H1 (cell line): ENCODE results near the gene CCDC71L. TPM values are rescaled to one million over a fixed set of nuclear protein-coding genes. Genes with fewer than 3 reads are reported as not detected.

ENCODE experiments used
- CTCF ChIA-PET: fragments of 300-600 bp; sonication (Branson Sonifier 250); formaldehyde crosslinking; loops from one replicate; lab custom pipeline; 2021; ENCODE audit not compliant: partially characterized antibody; lab: Charles Lee
- POLR2A ChIA-PET: fragments of 300-600 bp; sonication (Branson Sonifier 250); formaldehyde crosslinking; loops from one replicate; lab custom pipeline; 2021; ENCODE audit warnings: inconsistent platforms; ENCODE audit not compliant: partially characterized antibody; lab: Charles Lee
- DNase-seq, 2 experiments: peaks; one replicate each; pipeline versions ENCODE4 v3.0.0 to v3.0.0-alpha.2; 2010 to 2022; ENCODE audit warnings: low spot score in 2 of 2, low read depth in 1 of 2, mixed read lengths in 1 of 2
- FAIRE-seq: peaks from 2 replicates; lab custom pipeline; 2011; peaks lifted over from hg19 to GRCh38; lab: Jason Lieb, UNC
- H2AFZ ChIP-seq: 2 replicates; pipeline ENCODE4 v1.8.1; 2012; ENCODE audit warnings: low read length, inconsistent platforms
- H2AK5ac ChIP-seq: 2 replicates; pipeline ENCODE4 v1.6.1; 2013; ENCODE audit warnings: low read depth, low read length
- H2BK120ac ChIP-seq: replicated peaks from 2 replicates; pipeline ENCODE3; 2013; ENCODE audit warnings: low read depth, low read length, inconsistent platforms
- H2BK12ac ChIP-seq: 2 replicates; pipeline ENCODE4 v1.6.1; 2013; ENCODE audit warnings: low read depth, low read length
- H2BK15ac ChIP-seq: 2 replicates; pipeline ENCODE4 v1.6.1; 2013; ENCODE audit warnings: low read length
- H2BK20ac ChIP-seq: 2 replicates; pipeline ENCODE4 v1.6.1; 2013; ENCODE audit warnings: low read length
- H2BK5ac ChIP-seq: 2 replicates; pipeline ENCODE4 v1.6.1; 2013; ENCODE audit warnings: low read depth, low read length
- H3K14ac ChIP-seq: 2 replicates; pipeline ENCODE4 v1.6.1; 2013; ENCODE audit warnings: inconsistent platforms; ENCODE audit not compliant: insufficient read length
- H3K18ac ChIP-seq: 2 replicates; pipeline ENCODE4 v1.6.1; 2013; ENCODE audit warnings: low read length; ENCODE audit errors: extremely low read depth
- H3K23ac ChIP-seq: 2 replicates; pipeline ENCODE4 v1.6.1; 2013; ENCODE audit warnings: inconsistent platforms; ENCODE audit not compliant: insufficient read length
- H3K23me2 ChIP-seq: 2 replicates; pipeline ENCODE4 v1.6.1; 2013; ENCODE audit warnings: low read depth, low read length
- H3K27ac ChIP-seq: 2 replicates; pipeline ENCODE4 v1.6.1; 2011; ENCODE audit warnings: low read depth, low read length, inconsistent platforms
- H3K27me3 ChIP-seq, 4 experiments: replicated peaks in 1 of 4; 1 replicate in 1 of 4; 2 replicates in 3 of 4; pipeline versions ENCODE4 v1.6.1 to v1.8.1; 2011 to 2013; ENCODE audit warnings: low read length in 3 of 4, mild to moderate bottlenecking in 3 of 4, inconsistent platforms in 2 of 4, mixed read lengths in 2 of 4, moderate library complexity in 1 of 4; ENCODE audit not compliant: control insufficient read depth in 3 of 4, insufficient read depth in 3 of 4; ENCODE audit errors: extremely low read depth in 1 of 4
- H3K36me3 ChIP-seq, 4 experiments: 2 replicates each; pipeline versions ENCODE4 v1.6.1 to v1.8.1; 2011 to 2013; ENCODE audit warnings: mild to moderate bottlenecking in 4 of 4, low read length in 3 of 4, moderate library complexity in 2 of 4, control low read depth in 1 of 4, inconsistent platforms in 1 of 4; ENCODE audit not compliant: insufficient read depth in 4 of 4, control insufficient read depth in 2 of 4
- H3K4ac ChIP-seq: replicated peaks from 2 replicates; pipeline ENCODE3; 2013; ENCODE audit warnings: low read length, low read depth, mixed read lengths, inconsistent platforms; ENCODE audit not compliant: insufficient read length
- H3K4me1 ChIP-seq, 4 experiments: replicated peaks in 1 of 4; 1 replicate in 1 of 4; 2 replicates in 3 of 4; pipeline versions ENCODE4 v1.6.1 to v1.8.1; 2011 to 2013; ENCODE audit warnings: low read length in 3 of 4, inconsistent platforms in 2 of 4, mixed read lengths in 1 of 4; ENCODE audit not compliant: insufficient read depth in 4 of 4, control insufficient read depth in 3 of 4
- H3K4me2 ChIP-seq, 2 experiments: 2 replicates each; pipeline versions ENCODE4 v1.6.1 to v1.8.1; 2011 to 2013; ENCODE audit warnings: low read depth in 2 of 2, low read length in 2 of 2, control low read depth in 1 of 2, inconsistent platforms in 1 of 2, mild to moderate bottlenecking in 1 of 2; ENCODE audit not compliant: insufficient read depth in 1 of 2
- H3K4me3 ChIP-seq, 4 experiments: fragments of 200-600, 300-600 bp in 1 of 4; sonication (generic), shearing (Covaris generic), sonication (Bioruptor Twin) in 1 of 4; 2 replicates each; pipeline versions ENCODE4 v1.5.1 to v1.8.1; 2011 to 2016; ENCODE audit warnings: low read length in 4 of 4, low read depth in 3 of 4, control low read depth in 2 of 4, inconsistent platforms in 2 of 4, mild to moderate bottlenecking in 2 of 4, mixed read lengths in 1 of 4, moderate library complexity in 1 of 4; ENCODE audit not compliant: insufficient read depth in 2 of 4; ENCODE audit errors: extremely low read depth in 1 of 4
- H3K56ac ChIP-seq: replicated peaks from 2 replicates; pipeline ENCODE3; 2013; ENCODE audit warnings: low read depth, mild to moderate bottlenecking, mixed read lengths, low read length, inconsistent platforms; ENCODE audit not compliant: insufficient read length
- H3K79me1 ChIP-seq: 2 replicates; pipeline ENCODE4 v1.6.1; 2013; ENCODE audit warnings: low read depth, low read length, control low read depth
- H3K79me2 ChIP-seq, 2 experiments: 2 replicates each; pipeline versions ENCODE4 v1.6.1 to v1.8.1; 2012 to 2013; ENCODE audit warnings: low read length in 2 of 2, mild to moderate bottlenecking in 2 of 2, inconsistent platforms in 1 of 2; ENCODE audit not compliant: insufficient read depth in 2 of 2, control insufficient read depth in 1 of 2
- H3K9ac ChIP-seq, 4 experiments: replicated peaks in 1 of 4; 1 replicate in 1 of 4; 2 replicates in 3 of 4; pipeline versions ENCODE4 v1.6.1 to v1.8.1; 2011 to 2013; ENCODE audit warnings: low read depth in 3 of 4, low read length in 3 of 4, control low read depth in 2 of 4, mild to moderate bottlenecking in 2 of 4, moderate library complexity in 2 of 4, inconsistent platforms in 1 of 4; ENCODE audit errors: extremely low read depth in 1 of 4
- H3K9me3 ChIP-seq, 2 experiments: 2 replicates each; pipeline versions ENCODE4 v1.6.1 to v1.8.1; 2012 to 2013; ENCODE audit warnings: mild to moderate bottlenecking in 2 of 2, moderate library complexity in 2 of 2, control low read depth in 1 of 2, inconsistent platforms in 1 of 2, low read depth in 1 of 2, low read length in 1 of 2, mixed read lengths in 1 of 2; ENCODE audit not compliant: insufficient read depth in 2 of 2
- H4K20me1 ChIP-seq, 2 experiments: replicated peaks in 1 of 2; 2 replicates each; pipeline versions ENCODE3 to v1.8.1; 2011 to 2013; ENCODE audit warnings: inconsistent platforms in 2 of 2, low read length in 2 of 2, mild to moderate bottlenecking in 1 of 2; ENCODE audit not compliant: insufficient read depth in 2 of 2, control insufficient read depth in 1 of 2
- H4K5ac ChIP-seq: 2 replicates; pipeline ENCODE4 v1.6.1; 2013; ENCODE audit warnings: low read length, low read depth, mixed read lengths, inconsistent platforms; ENCODE audit not compliant: insufficient read length
- H4K8ac ChIP-seq: 2 replicates; pipeline ENCODE4 v1.8.0; 2013; ENCODE audit warnings: mild to moderate bottlenecking, moderate library complexity, low read length, inconsistent platforms; ENCODE audit not compliant: insufficient read depth; ENCODE audit errors: extremely low read depth
- H4K91ac ChIP-seq: replicated peaks from 2 replicates; pipeline ENCODE3; 2013; ENCODE audit warnings: low read length, mixed read lengths, inconsistent platforms; ENCODE audit not compliant: insufficient read length
- ASH2L ChIP-seq: fragments of 200-600, 300-600 bp; sonication (generic); IDR thresholded peaks from one replicate; pipeline ENCODE4 v1.7.1; 2017; ENCODE audit warnings: low read length
- BACH1 ChIP-seq: IDR thresholded peaks from 2 replicates; pipeline ENCODE4 v1.6.1; 2012; ENCODE audit warnings: low read length, improper control_type of control experiment
- CBX5 ChIP-seq: fragments of 300-800, 300-1000 bp; sonication (generic); IDR thresholded peaks from 2 replicates; pipeline ENCODE4 v1.7.1; 2016; ENCODE audit warnings: antibody characterized with exemption, low read length, low read depth
- EGR1 ChIP-seq: IDR thresholded peaks from 2 replicates; pipeline ENCODE4 v1.6.1; 2011; ENCODE audit warnings: low read depth, low read length, borderline replicate concordance
- EP300 ChIP-seq, 2 experiments: IDR thresholded peaks; 1 replicate in 1 of 2; 2 replicates in 1 of 2; pipeline ENCODE4 v1.6.1; 2011 to 2012; ENCODE audit warnings: low read depth in 2 of 2, low read length in 2 of 2, mild to moderate bottlenecking in 2 of 2, borderline replicate concordance in 1 of 2, inconsistent platforms in 1 of 2, moderate library complexity in 1 of 2
- JUND ChIP-seq: IDR thresholded peaks from 2 replicates; pipeline ENCODE4 v1.6.1; 2011; ENCODE audit warnings: mild to moderate bottlenecking, improper control_type of control experiment, low read length
- KDM5A ChIP-seq: fragments of 200-600 bp; IDR thresholded peaks from 2 replicates; pipeline ENCODE4 v1.7.1; 2012; ENCODE audit warnings: mild to moderate bottlenecking, low read length, inconsistent platforms, mixed read lengths
- MAX ChIP-seq: IDR thresholded peaks from 2 replicates; pipeline ENCODE4 v1.6.1; 2012; ENCODE audit warnings: inconsistent platforms
- PHF8 ChIP-seq: fragments of 200-600 bp; sonication (generic); conservative IDR thresholded peaks from 2 replicates; pipeline ENCODE4 v1.7.1; 2012; ENCODE audit warnings: low read depth, mild to moderate bottlenecking, inconsistent platforms, low read length, moderate library complexity
- SIRT6 ChIP-seq: IDR thresholded peaks from one replicate; pipeline ENCODE4 v1.7.1; 2012; ENCODE audit warnings: low read length, inconsistent platforms
- SP2 ChIP-seq: IDR thresholded peaks from 2 replicates; pipeline ENCODE4 v1.6.1; 2012; ENCODE audit warnings: mild to moderate bottlenecking, low read length, inconsistent platforms
- TBP ChIP-seq: IDR thresholded peaks from 2 replicates; pipeline ENCODE4 v1.6.1; 2011; ENCODE audit warnings: low read depth, low read length, improper control_type of control experiment
- USF2 ChIP-seq: IDR thresholded peaks from 2 replicates; pipeline ENCODE4 v1.6.1; 2011; ENCODE audit warnings: low read length, improper control_type of control experiment
- ZNF274 ChIP-seq: IDR thresholded peaks from 2 replicates; pipeline ENCODE4 v1.7.0; 2012; ENCODE audit warnings: low read length, borderline replicate concordance; ENCODE audit errors: extremely low read depth
- WGBS, 2 experiments: shearing (Covaris generic) in 1 of 2; methylation state at CpG; one replicate each; pipeline versions ENCODE4 v1.1.6 to v1.1.7; 2013 to 2015; ENCODE audit warnings: low lambda C conversion rate in 2 of 2, mixed read lengths in 2 of 2, inconsistent platforms in 1 of 2, low coverage in 1 of 2, missing lambda C conversion rate in 1 of 2; ENCODE audit not compliant: insufficient replicate concordance in 2 of 2, insufficient coverage in 1 of 2, insufficient read length in 1 of 2; ENCODE audit errors: extremely low coverage in 1 of 2, missing lambda C conversion rate in 1 of 2; 5-methylcytosine and 5-hydroxymethylcytosine counted together
- polyA plus RNA-seq, 7 experiments: library from polyadenylated mRNA; depleted of rRNA in 3 of 7; stranded (reverse) in 5 of 7; unstranded in 2 of 7; fragments of >200 nt in 5 of 7; fragments of 200-250 nt in 2 of 7; gene quantifications; 1 replicate in 5 of 7; 2 replicates in 1 of 7; 4 replicates in 1 of 7; pipeline versions ENCODE4 v1.2.1 to v1.2.3, GENCODE V29; 2011 to 2013; ENCODE audit warnings: missing spikeins in 2 of 7, mixed read lengths in 2 of 7
- total RNA-seq: library from RNA; stranded (reverse); fragmentation: NEBNext Ultra II Directional; extraction: Animal tissue kit (Norgen Biotek cat#: 25700); gene quantifications from 2 replicates; pipeline ENCODE4 v1.2.1, GENCODE V29; 2021

Gene CCDC71L
- total and polyA plus RNA-seq, 2 of the 8 experiments (the other 6 are each of a cell fraction or from before 2014, with no cell fraction given): 12.5 to 16.7 TPM

- no peak for FAIRE-seq
- Histone ChIP-seq H4K8ac (no peak overlapping the region), H3K79me2 (no peaks in the 10 kb centered on the region), H3K36me3 (no peaks in the 10 kb centered on the region), H3K23me2 (peaks cover 6% of the 10 kb centered on the region; the same call in 1 of the 2 replicates), H3K9ac (no peak overlapping the region), H3K23ac (no peak overlapping the region), H2BK120ac (no peak overlapping the region), H2AK5ac (no peak overlapping the region), H2BK20ac (no peak overlapping the region), H2BK15ac (no peak overlapping the region), H3K27ac (no peak overlapping the region), H3K4me3 (no peak overlapping the region), H2AFZ (no peak overlapping the region), H2BK5ac (no peak overlapping the region), H4K5ac (no peak overlapping the region), H3K27me3 (no peaks in the 10 kb centered on the region), H3K9me3 (no peaks in the 10 kb centered on the region), H3K4me1 (no peaks in the 10 kb centered on the region), H3K56ac (no peak overlapping the region), H4K20me1 (no peaks in the 10 kb centered on the region), H3K4ac (no peak overlapping the region), H3K18ac (no peak overlapping the region), H2BK12ac (no peak overlapping the region), H4K91ac (no peak overlapping the region), H3K14ac (no peak overlapping the region), H3K4me2 (no peak overlapping the region), H3K79me1 (no peaks in the 10 kb centered on the region)
- CTCF ChIA-PET: interaction anchor here (0.6 to 1.1 kb wide), 5 partner anchors 54 to 496 kb away, joined by 3 read pairs; partner anchors contain the start of gene NAMPT
- WGBS, 2 experiments: 80% methylated on average over 3 of the region's 3 CpGs; no CpG with 5 or more reads in 1 of the 2 experiments
- POLR2A ChIA-PET: no interaction called here
- no peak for DNase-seq
- no peak for TF ChIP-seq ASH2L
- no peak for TF ChIP-seq PHF8
- no peak for TF ChIP-seq JUND
- TF ChIP-seq EP300 (IDR thresholded peaks at IDR 0.05; ENCODE audit: borderline replicate concordance in 1 of 2, low read depth in 2 of 2, low read length in 2 of 2): no peak
- no peak for TF ChIP-seq ZNF274
- TF ChIP-seq SP2: no peak
- TF ChIP-seq SIRT6: no peak
- TF ChIP-seq KDM5A: no peak
- no peak for TF ChIP-seq TBP
- TF ChIP-seq BACH1: no peak
- TF ChIP-seq MAX: no peak
- TF ChIP-seq CBX5: no peak
- TF ChIP-seq EGR1: no peak
- no peak for TF ChIP-seq USF2
Measured at GRCh38 chr7:106664343-106664742, 3.4 kb upstream of the CCDC71L start.
